Measurements from ENCODE around the gene THNSL1.

Gene THNSL1

GRCh38 chr10:25026463-25026862, 10.1 kb downstream of the THNSL1 start:
- TF ChIP-seq GATA3 (IDR thresholded peaks at IDR 0.05; ENCODE audit: low read depth, low read length) (no peak), GATA2 (IDR thresholded peaks at IDR 0.05; ENCODE audit: low read depth, low read length) (no peak)

DNA sequence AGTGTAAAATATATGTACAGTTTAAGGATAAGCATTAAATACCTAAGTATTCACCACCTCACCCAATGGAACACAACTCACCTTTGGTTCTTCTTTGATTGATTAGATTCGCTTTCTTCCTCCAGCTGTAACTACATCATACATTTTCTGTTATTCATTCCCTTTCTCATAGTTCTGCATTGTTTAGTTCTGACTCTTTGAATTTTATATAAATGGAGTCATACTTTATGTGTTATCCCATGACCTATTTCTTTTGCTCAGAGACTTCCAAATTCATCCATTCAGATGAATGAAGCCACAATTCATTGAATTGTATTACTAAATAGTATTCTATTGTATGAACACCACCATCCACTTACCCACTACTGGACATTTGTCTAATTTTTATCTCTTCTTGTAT, 12.3 kb downstream of the THNSL1 start:
- TF ChIP-seq GATA2 (IDR thresholded peaks at IDR 0.05; ENCODE audit: low read depth, low read length) (no peak), GATA3 (IDR thresholded peaks at IDR 0.05; ENCODE audit: low read depth, low read length) (no peak)

GRCh38 chr10:25029519-25029918, 13.1 kb downstream of the THNSL1 start:
- TF ChIP-seq GATA2 (IDR thresholded peaks at IDR 0.05; ENCODE audit: low read depth, low read length) = no peak
- no peak for TF ChIP-seq GATA3 (IDR thresholded peaks at IDR 0.05; ENCODE audit: low read depth, low read length)

DNA sequence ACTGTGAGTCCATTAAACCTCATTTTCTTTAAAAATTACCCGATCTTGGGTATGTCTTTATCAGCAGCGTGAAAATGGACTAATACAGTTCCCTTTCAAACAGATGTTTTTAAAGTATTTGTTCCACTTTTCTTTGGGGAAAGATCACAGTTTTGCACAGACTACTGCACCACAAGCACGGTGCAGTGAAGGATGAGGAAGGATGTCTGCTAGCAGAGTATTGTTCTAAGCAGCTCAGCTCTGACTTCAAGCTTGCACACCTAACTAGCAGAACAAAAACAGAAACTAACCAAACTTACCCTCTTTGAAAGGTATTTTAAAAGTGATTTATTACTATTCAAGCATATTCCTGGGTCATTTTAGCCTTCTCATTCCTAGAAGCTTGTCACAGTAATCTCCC, 20.0 kb downstream of the THNSL1 start:
- TF ChIP-seq GATA2 (IDR thresholded peaks at IDR 0.05; ENCODE audit: low read depth, low read length) = no peak
- no peak for TF ChIP-seq GATA3 (IDR thresholded peaks at IDR 0.05; ENCODE audit: low read depth, low read length)

GRCh38 chr10:25038325-25038724, 21.9 kb downstream of the THNSL1 start:
- no peak for TF ChIP-seq GATA2 (IDR thresholded peaks at IDR 0.05; ENCODE audit: low read depth, low read length)
- no peak for TF ChIP-seq GATA3 (IDR thresholded peaks at IDR 0.05; ENCODE audit: low read depth, low read length)

GRCh38 chr10:25039531-25039930, 23.1 kb downstream of the THNSL1 start:
- TF ChIP-seq GATA2 (IDR thresholded peaks at IDR 0.05; ENCODE audit: low read depth, low read length) (no peak), GATA3 (IDR thresholded peaks at IDR 0.05; ENCODE audit: low read depth, low read length) (no peak)

- TF ChIP-seq GATA2 (IDR thresholded peaks at IDR 0.05; ENCODE audit: low read depth, low read length) (no peak), GATA3 (IDR thresholded peaks at IDR 0.05; ENCODE audit: low read depth, low read length) (no peak)
Observed at GRCh38 chr10:25046641-25047040, 30.2 kb downstream of the THNSL1 start.

- TF ChIP-seq GATA3 (IDR thresholded peaks at IDR 0.05; ENCODE audit: low read depth, low read length) = no peak
- TF ChIP-seq GATA2 (IDR thresholded peaks at IDR 0.05; ENCODE audit: low read depth, low read length) = no peak
Observed at GRCh38 chr10:25047088-25047487, 30.7 kb downstream of the THNSL1 start.

- no peak for TF ChIP-seq GATA3 (IDR thresholded peaks at IDR 0.05; ENCODE audit: low read depth, low read length)
- TF ChIP-seq GATA2 (IDR thresholded peaks at IDR 0.05; ENCODE audit: low read depth, low read length) = no peak
Observed at GRCh38 chr10:25047591-25048301, 31.3 kb downstream of the THNSL1 start.

DNA sequence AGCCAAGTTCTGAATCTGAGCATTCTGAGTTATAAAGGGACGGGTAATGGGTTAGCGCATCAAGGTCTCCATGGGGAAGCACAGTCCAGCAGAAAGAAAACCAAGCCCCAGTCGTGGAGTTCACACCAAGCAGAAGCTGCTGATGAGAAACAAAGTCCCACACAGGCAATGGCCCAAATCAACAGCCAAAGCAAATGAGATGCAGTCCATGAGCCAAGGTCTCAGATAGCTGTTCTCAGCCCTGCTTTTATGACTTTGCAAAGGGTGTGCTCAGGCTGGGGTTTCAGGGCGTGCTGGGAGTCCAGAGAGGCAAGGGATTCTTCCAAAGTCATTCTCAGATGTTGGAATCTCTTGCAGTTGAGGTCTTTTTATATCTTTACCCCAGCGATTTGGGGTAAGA, 32.0 kb downstream of the THNSL1 start:
- TF ChIP-seq GATA2 (IDR thresholded peaks at IDR 0.05; ENCODE audit: low read depth, low read length) (no peak), GATA3 (IDR thresholded peaks at IDR 0.05; ENCODE audit: low read depth, low read length) (no peak)

GRCh38 chr10:25049966-25050365, 33.6 kb downstream of the THNSL1 start:
- no peak for TF ChIP-seq GATA3 (IDR thresholded peaks at IDR 0.05; ENCODE audit: low read depth, low read length)
- no peak for TF ChIP-seq GATA2 (IDR thresholded peaks at IDR 0.05; ENCODE audit: low read depth, low read length)

- TF ChIP-seq GATA3 (IDR thresholded peaks at IDR 0.05; ENCODE audit: low read depth, low read length) = no peak
- no peak for TF ChIP-seq GATA2 (IDR thresholded peaks at IDR 0.05; ENCODE audit: low read depth, low read length)
Observed at GRCh38 chr10:25050402-25050801, 34.0 kb downstream of the THNSL1 start.

DNA sequence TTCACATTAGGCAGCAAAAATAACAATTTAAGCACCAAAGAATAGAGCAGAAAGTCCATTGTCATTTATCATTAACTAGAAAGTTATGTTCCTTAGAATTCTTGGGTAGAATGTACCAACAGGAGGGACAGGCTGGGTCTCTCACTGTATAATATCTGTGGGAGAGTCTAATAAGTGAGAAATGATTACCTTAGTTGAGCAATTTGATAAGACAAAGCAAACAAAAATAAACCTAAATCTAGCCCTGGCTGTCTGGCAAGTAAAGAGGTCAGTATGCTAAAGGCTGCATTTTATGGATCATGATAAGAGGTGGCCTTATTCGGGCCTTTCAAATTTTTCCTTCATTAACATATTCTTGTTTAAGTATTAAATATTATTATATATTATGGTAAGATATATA, 35.6 kb downstream of the THNSL1 start:
- no peak for TF ChIP-seq GATA3 (IDR thresholded peaks at IDR 0.05; ENCODE audit: low read depth, low read length)
- TF ChIP-seq GATA2 (IDR thresholded peaks at IDR 0.05; ENCODE audit: low read depth, low read length) = no peak

DNA sequence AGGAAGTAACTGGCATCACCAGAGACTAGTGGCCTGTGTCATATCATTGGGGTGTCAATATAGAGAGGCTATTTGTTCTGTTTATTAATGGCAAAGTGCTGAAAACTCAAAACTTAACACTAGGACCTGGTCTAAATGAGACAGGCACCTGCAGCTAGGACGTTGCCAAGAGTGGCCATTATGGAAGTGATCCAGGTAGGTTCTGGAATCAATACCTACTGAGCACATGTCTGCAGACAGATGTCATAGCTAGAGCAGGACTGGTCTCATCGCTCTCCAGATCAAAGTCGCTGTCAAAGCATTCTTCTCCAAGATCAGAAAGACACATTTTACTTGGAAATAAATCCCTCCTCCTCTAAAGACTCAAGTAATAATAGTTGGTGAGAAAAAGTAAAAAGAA, 40.3 kb downstream of the THNSL1 start:
- TF ChIP-seq GATA2 (IDR thresholded peaks at IDR 0.05; ENCODE audit: low read depth, low read length) (no peak), GATA3 (IDR thresholded peaks at IDR 0.05; ENCODE audit: low read depth, low read length) (no peak)

GRCh38 chr10:25057886-25058285, 41.5 kb downstream of the THNSL1 start:
- TF ChIP-seq GATA3 (IDR thresholded peaks at IDR 0.05; ENCODE audit: low read depth, low read length) (no peak), GATA2 (IDR thresholded peaks at IDR 0.05; ENCODE audit: low read depth, low read length) (no peak)

DNA sequence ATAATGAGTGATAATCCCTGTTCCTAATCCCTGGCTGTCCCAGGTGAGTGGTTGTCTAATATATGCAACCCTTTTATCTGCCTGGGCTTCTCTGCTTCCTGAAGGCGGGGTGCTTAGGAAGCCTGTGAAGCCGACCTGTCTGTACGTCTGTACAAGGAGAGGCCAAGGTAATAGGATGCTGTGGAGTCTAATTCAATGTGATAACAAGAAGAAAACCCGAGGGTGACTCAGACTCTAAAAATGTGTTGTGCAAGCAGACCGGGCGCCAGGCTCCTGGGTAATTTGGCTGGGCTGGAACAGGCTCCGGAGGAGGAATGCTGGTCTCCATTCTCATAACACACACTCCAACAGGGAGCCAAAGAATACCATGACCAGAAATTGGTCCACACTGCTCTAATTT, 43.6 kb downstream of the THNSL1 start:
- no peak for TF ChIP-seq GATA2 (IDR thresholded peaks at IDR 0.05; ENCODE audit: low read depth, low read length)
- no peak for TF ChIP-seq GATA3 (IDR thresholded peaks at IDR 0.05; ENCODE audit: low read depth, low read length)
